22Rv1 (cell line): ENCODE data around the gene CCDC154.

ENCODE experiments used
- H3K27ac ChIP-seq: fragments of 450-650 bp; 2 replicates; pipeline ENCODE4 v1.5.1; 2017
- ZFX ChIP-seq: fragments of 450-650 bp; IDR thresholded peaks from 2 replicates; pipeline ENCODE4 v1.6.1; 2017; ENCODE audit warnings: antibody characterized with exemption, borderline replicate concordance
- TF ChIP-seq, protein P1 (sequence below): fragments of 450-650 bp; IDR thresholded peaks from 2 replicates; pipeline ENCODE4 v1.5.1; 2017; ENCODE audit warnings: mild to moderate bottlenecking

Gene CCDC154

DNA sequence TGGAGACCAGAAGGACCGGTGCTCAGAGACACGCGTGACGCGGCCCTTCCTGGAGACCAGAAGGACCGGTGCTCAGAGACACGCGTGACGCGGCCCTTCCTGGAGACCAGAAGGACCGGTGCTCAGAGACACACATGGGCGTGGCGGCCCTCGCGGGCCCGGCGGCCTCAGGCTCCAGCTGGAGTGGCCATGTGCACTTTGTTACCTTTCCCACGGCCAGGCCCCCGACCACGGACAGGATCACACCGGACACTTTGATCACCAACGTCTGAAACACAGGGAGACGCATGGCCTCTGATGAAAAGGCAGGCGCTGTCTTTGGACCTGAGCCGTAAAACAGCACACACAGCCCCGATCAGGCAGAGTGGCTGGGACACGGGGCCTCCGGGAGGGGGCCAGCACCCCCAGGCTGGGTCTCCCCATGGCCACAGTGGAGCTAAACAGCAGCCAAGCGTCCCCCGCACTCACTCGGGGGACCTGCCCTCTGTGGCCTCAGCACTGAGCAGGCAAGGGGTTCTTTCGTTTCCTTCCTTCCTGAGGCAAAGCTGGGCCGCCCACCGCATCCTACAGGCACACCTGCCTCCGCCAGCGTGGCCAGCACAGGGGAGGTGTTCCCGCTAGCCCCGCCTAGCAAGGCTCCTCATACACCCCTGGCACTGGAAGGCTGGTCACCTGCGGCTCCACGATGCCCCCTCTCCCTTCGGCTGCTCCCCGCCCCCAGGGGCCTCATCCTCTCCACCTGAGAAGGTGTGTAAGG lies 13.3 kb upstream of the CCDC154 start:
- TF ChIP-seq, protein P1, sequence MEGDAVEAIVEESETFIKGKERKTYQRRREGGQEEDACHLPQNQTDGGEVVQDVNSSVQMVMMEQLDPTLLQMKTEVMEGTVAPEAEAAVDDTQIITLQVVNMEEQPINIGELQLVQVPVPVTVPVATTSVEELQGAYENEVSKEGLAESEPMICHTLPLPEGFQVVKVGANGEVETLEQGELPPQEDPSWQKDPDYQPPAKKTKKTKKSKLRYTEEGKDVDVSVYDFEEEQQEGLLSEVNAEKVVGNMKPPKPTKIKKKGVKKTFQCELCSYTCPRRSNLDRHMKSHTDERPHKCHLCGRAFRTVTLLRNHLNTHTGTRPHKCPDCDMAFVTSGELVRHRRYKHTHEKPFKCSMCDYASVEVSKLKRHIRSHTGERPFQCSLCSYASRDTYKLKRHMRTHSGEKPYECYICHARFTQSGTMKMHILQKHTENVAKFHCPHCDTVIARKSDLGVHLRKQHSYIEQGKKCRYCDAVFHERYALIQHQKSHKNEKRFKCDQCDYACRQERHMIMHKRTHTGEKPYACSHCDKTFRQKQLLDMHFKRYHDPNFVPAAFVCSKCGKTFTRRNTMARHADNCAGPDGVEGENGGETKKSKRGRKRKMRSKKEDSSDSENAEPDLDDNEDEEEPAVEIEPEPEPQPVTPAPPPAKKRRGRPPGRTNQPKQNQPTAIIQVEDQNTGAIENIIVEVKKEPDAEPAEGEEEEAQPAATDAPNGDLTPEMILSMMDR, result no peak
- no peak for TF ChIP-seq ZFX
- H3K27ac ChIP-seq, result no peak overlapping the region

DNA sequence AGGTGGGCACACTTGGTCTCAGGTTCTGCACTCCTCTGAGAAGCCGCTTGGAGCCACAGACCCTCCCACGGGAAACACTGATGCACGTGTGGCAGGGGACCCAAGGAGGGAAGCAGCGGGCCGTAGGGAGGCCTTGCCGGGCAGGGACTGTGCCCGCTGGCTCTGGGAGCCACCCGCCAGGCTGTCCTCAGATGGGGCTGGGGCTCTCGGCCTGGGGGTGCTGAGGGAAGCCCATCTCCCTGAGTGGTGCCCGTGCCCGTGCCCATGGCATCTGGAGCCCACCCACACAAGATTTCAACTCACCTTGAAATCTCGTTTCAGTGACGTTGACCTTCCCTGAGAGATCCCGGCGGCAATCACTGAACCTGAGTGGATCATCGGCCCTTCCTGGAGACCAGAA lies 12.6 kb upstream of the CCDC154 start:
- H3K27ac ChIP-seq, result no peak overlapping the region
- no peak for TF ChIP-seq ZFX
- TF ChIP-seq, protein P1, result no peak

DNA sequence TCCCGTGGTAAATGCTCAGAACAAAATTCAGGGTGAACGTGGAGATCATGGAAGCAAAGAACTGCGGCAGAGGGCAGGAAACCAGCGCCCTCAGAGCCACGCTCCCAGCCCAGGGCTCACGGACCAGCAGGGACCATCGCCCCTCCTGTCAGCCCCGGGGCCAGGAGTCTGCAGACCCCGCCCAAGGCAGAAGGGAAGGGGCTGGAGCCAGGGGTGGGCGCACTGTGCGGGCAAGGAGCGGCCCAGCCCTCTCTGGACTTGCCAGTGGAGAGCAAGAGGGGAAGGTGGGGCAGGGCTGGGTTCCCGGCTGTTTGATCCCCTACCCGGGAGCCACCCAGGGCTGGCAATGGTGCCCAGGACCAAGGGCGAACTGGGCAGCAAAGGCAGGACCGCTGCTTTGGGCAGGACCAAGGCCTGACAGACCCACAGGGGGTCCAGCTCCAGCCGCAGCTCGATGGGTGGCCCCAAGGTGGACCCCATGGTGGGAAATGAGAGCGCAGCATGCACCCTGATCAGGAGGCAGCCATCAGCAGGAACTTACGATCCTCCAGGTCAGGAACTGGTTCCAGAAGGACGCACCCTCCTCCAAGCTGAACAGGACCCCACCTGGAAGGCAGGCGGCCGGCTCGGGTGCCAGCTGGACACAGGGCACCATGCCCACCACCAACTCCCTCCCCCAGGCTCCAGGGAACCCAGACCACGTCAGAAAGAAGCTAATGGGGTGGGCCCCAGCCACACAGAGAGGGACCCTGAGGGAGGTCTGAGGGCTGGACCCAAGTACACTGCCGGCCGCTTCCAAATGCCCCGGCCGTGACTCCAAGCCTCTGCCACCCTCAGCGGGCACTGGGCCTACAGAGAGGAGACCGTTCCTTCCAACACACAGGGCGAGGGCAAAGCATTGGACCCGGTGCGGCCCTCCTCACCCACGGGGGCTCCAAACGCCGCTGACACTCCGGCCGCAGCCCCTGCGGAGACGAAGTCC lies 11.1 kb upstream of the CCDC154 start:
- H3K27ac ChIP-seq, result no peak overlapping the region
- TF ChIP-seq, protein P1, result no peak
- no peak for TF ChIP-seq ZFX

DNA sequence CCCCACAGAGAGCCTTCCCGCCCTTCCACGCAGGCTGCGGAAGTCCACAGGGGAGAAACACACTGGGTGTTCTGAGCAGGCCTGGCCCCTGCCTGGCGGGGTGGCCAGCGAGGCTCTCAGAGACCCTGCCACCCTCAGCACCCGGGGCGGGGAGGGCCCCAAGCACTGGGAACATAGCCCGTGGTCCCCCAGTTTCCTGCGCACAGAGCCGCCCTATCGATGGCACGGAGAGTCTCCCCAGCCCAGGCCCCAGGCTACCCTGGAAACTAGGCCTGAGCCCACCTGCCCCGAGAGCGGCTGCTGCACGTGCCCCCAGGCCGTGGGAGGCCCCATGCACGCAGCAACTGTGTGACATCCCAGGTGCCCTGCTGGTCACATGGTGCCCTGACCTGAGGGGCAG lies 10.2 kb upstream of the CCDC154 start:
- TF ChIP-seq, protein P1, result no peak

DNA sequence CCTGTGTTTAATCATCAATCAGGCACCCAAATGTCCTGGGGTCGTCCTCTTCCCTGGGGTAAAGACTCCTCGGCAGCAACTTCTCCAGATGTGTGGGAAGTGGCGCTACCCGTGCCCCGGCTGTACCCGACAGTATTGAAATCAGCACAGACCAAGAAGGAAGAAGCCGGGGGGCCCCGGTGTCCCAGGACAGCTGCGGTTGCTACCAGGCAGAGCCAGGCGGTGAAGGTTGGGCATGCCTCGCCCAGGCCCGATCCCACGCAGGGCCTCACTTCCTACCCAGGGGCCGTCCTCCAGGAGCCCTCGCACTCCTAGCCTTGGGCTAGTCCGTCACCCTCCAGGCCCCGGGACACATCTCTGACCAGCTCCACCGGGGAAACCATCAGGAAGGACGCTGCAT lies 9.0 kb upstream of the CCDC154 start:
- TF ChIP-seq ZFX, result no peak
- TF ChIP-seq, protein P1, result no peak

More for the DNA sequence above, 10.2 kb upstream of the CCDC154 start:
- H3K27ac ChIP-seq, result no peak overlapping the region

DNA sequence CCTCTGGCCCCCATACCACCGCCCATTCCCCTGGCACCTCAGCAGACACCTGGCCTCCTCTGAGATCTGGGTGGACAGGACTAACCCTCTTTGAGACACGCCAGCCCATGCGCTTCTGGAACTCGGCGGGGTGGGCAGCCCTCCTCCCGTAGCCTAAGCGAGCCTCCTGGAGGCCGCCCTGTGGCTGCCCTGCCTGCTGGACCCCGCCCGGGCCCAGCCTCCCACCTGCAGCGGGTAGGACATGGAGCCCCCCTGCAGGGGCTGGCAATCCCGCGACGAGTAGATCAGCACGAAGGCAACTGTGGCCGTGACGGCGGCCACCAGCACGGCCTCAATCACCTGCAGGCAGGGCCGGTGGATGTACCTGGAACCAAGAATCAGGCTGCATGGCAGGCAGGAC lies 8.2 kb upstream of the CCDC154 start:
- no peak overlapping the region for H3K27ac ChIP-seq
- no peak for TF ChIP-seq ZFX
- TF ChIP-seq, protein P1, result no peak

More for the DNA sequence above, 9.0 kb upstream of the CCDC154 start:
- H3K27ac ChIP-seq, result no peak overlapping the region

DNA sequence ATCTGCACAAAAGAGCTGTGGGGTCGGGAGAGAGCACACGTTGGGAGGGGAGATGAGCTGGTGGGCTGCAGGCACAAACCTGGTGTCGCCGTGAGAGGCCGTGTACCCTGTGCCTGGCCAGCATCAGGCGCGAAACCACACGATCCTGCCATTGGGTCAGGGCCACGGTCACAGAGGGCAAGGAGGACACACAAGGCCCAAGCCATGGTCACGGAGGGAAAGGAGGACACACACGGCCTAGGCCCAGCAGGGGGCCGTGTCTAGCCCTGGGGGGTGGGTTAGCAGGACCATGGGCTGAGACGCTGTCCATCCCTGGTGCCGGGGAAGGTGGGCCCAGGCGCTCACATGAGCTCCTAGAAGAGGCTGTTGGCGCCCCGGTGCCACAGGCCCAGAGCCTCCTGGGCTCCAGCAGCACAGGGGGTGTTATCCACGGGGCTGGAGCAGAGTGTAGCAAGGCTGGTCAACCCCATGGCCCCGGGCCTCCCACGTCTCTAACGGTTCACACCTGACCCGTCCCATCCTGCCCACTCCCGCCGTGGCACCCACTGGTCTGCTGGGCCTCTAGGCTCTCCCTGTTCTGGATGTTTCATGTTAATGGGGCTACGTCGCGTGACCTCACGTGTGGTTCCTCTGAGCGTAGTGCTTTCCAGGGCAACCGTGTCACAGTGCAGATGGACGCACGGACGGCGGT lies 7.5 kb upstream of the CCDC154 start:
- TF ChIP-seq ZFX, result no peak
- TF ChIP-seq, protein P1, result no peak
- no peak overlapping the region for H3K27ac ChIP-seq
